ENCODE results near the gene KRT37.

The KRT37 gene

GRCh38 chr17:41424111-41424635 is at the start of gene KRT37:
KRT37 (minus strand) TSS chr17:41424585; CDS start chr17:41424523, 62 bp downstream.
- DNase-seq, result no peak

GRCh38 chr17:41468346-41468745 is 44.0 kb upstream of the KRT37 start:
- DNase-seq, result no peak

- DNase-seq, result no peak
Measured at GRCh38 chr17:41467561-41467960, 43.2 kb upstream of the KRT37 start.

GRCh38 chr17:41466988-41467387 is 42.6 kb upstream of the KRT37 start, which contains the start of gene KRT32:
KRT32 (minus strand) TSS chr17:41467386; CDS start chr17:41467325, 61 bp downstream.
- no peak for DNase-seq

- no peak for DNase-seq
Measured at GRCh38 chr17:41464682-41465081, 40.3 kb upstream of the KRT37 start.

- DNase-seq, result no peak
Measured at GRCh38 chr17:41464173-41464572, 39.8 kb upstream of the KRT37 start.

GRCh38 chr17:41463746-41464145 is 39.4 kb upstream of the KRT37 start:
- DNase-seq, result no peak

GRCh38 chr17:41462705-41463104 is 38.3 kb upstream of the KRT37 start:
- no peak for DNase-seq

- no peak for DNase-seq
Measured at GRCh38 chr17:41457676-41458075, 33.3 kb upstream of the KRT37 start.

- no peak for DNase-seq
Measured at GRCh38 chr17:41456204-41456603, 31.8 kb upstream of the KRT37 start.

- no peak for DNase-seq
Measured at GRCh38 chr17:41455236-41455635, 30.9 kb upstream of the KRT37 start.

GRCh38 chr17:41453066-41453465 is 28.7 kb upstream of the KRT37 start:
- DNase-seq, result no peak

- DNase-seq, result no peak
Measured at GRCh38 chr17:41452281-41452680, 27.9 kb upstream of the KRT37 start.

GRCh38 chr17:41451154-41451728 is 26.9 kb upstream of the KRT37 start:
- no peak for DNase-seq

- no peak for DNase-seq
Measured at GRCh38 chr17:41449008-41449407, 24.6 kb upstream of the KRT37 start.

GRCh38 chr17:41448506-41448905 is 24.1 kb upstream of the KRT37 start:
- DNase-seq, result no peak

- DNase-seq, result no peak
Measured at GRCh38 chr17:41446806-41447205, 22.4 kb upstream of the KRT37 start.

GRCh38 chr17:41444640-41445039 is 20.3 kb upstream of the KRT37 start:
- DNase-seq, result no peak

- DNase-seq, result no peak
Measured at GRCh38 chr17:41444186-41444585, 19.8 kb upstream of the KRT37 start.

- no peak for DNase-seq
Measured at GRCh38 chr17:41442739-41443138, 18.4 kb upstream of the KRT37 start.

- DNase-seq, result no peak
Measured at GRCh38 chr17:41440531-41441033, 16.2 kb upstream of the KRT37 start, which contains the start of gene KRT38. KRT38 (minus strand) TSS chr17:41440983; CDS start chr17:41440921, 62 bp downstream.

- DNase-seq, result no peak
Measured at GRCh38 chr17:41439375-41439774, 15.0 kb upstream of the KRT37 start.

GRCh38 chr17:41437769-41438168 is 13.4 kb upstream of the KRT37 start:
- no peak for DNase-seq

- no peak for DNase-seq
Measured at GRCh38 chr17:41437254-41437653, 12.9 kb upstream of the KRT37 start.

GRCh38 chr17:41434415-41434814 is 10.0 kb upstream of the KRT37 start:
- DNase-seq, result no peak

Measured in activated T-cell treated with anti-CD3 and anti-CD28 coated beads, Interleukin-2, amount 50 U/mL, for 1 hour (primary cell).